ENCODE measurements around the gene TAP1. TPM values are rescaled to one million over a fixed set of nuclear protein-coding genes. Genes with fewer than 3 reads are reported as not detected.

TAP1 gene
- total and polyA plus RNA-seq, 2 donors (not counting 1 experiment from before 2014, with no cell fraction given): 126 to 184 TPM

DNA sequence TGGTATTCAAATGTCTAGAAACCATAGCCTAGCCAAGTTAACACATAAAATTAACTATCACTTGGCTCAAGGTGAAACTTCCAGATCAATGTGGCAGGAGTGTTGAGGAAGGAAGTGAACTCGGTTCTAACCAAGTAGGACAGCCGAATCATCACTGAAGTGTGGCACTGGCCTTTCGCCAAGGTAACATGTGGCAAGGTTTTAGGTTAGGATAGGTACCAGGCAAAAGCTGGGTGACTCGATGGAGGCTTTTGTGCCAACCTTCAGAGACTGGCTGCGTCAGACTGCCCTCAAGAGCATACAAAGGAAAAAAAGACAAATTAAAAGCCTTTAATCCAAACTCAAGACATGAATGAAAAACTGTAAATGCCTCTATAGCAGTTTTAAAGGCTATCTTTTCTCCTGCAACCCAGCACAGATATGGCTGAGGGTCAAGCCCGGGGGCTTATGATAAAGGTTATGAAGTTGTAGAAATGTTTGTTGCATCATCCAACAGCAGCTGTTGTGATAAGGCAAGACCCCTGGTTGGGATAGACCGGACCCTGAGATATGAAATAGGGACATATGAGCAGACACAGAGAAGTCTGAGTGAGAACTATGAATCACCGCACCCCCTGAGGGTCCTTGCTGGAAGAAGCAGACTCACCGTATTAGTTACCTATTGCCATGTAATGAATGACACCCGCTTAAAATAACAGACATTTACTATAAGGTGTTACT lies 12.4 kb upstream of the TAP1 start:
- Mint-ChIP-seq H3K9me3 (ENCODE audit: insufficient read depth) (no peaks in the 10 kb centered on the region), H3K27me3 (no peaks in the 10 kb centered on the region), H3K4me1 (peaks cover 36% of the 10 kb centered on the region), H3K4me3 (no peak overlapping the region), H3K27ac (peak overlapping the region; percentile 74)
- Histone ChIP-seq H3K4me3 (ENCODE audit: control extremely low read depth in 1 of 5, extremely low read depth in 1 of 5, insufficient read depth in 1 of 5, low read depth in 2 of 5, low read length in 4 of 5) (no peak overlapping the region), H3K9me3 (ENCODE audit: control extremely low read depth in 1 of 3, control insufficient read depth in 2 of 3, insufficient read depth in 1 of 3, low read length in 2 of 3) (no peaks in the 10 kb centered on the region), H3K4me1 (ENCODE audit: control insufficient read depth in 2 of 2, insufficient read depth in 2 of 2, low read length in 2 of 2) (peaks cover 27 to 28% of the 10 kb centered on the region in 2 donors), H3K27me3 (replicated peaks in 1 of 4; ENCODE audit: control extremely low read depth in 1 of 4, control insufficient read depth in 3 of 4, insufficient read depth in 4 of 4, low read length in 3 of 4) (no peaks in the 10 kb centered on the region), H3K79me2 (ENCODE audit: control insufficient read depth, insufficient read depth, low read length) (peaks cover 2% of the 10 kb centered on the region), H3K36me3 (replicated peaks in 1 of 2; ENCODE audit: control extremely low read depth in 1 of 2, control insufficient read depth in 1 of 2, extremely low read depth in 1 of 2, insufficient read depth in 2 of 2, low read length in 1 of 2) (peaks cover 7 to 12% of the 10 kb centered on the region in 2 experiments), H3K4me2 (replicated peaks; ENCODE audit: low read depth, low read length, poor library complexity, severe bottlenecking) (no peak overlapping the region), H4K20me1 (ENCODE audit: control insufficient read depth, insufficient read depth, low read length, poor library complexity, severe bottlenecking) (no peaks in the 10 kb centered on the region), H3K27ac (ENCODE audit: low read length in 2 of 2) (peak overlapping the region in 1 of 2 donors; percentile 74), H2AFZ (ENCODE audit: insufficient read depth, low read depth, low read length, poor library complexity, severe bottlenecking) (no peak overlapping the region), H3K9ac (ENCODE audit: low read length) (no peak overlapping the region)
- ChIA-PET CTCF (interaction anchor here (2.5 to 4.3 kb wide), 2 partner anchors 27 to 164 kb away, joined by 16 to 42 read pairs; partner anchors contain the start of gene TAP2), POLR2A (interaction anchor here (1.5 to 2.7 kb wide), 2 partner anchors 12 kb away, joined by 4 to 26 read pairs; partner anchors contain the start of genes PSMB9 and TAP1)
- ATAC-seq (ENCODE audit: low read depth) (no peak), DNase-seq (no peak)
- TF ChIP-seq, protein P1, sequence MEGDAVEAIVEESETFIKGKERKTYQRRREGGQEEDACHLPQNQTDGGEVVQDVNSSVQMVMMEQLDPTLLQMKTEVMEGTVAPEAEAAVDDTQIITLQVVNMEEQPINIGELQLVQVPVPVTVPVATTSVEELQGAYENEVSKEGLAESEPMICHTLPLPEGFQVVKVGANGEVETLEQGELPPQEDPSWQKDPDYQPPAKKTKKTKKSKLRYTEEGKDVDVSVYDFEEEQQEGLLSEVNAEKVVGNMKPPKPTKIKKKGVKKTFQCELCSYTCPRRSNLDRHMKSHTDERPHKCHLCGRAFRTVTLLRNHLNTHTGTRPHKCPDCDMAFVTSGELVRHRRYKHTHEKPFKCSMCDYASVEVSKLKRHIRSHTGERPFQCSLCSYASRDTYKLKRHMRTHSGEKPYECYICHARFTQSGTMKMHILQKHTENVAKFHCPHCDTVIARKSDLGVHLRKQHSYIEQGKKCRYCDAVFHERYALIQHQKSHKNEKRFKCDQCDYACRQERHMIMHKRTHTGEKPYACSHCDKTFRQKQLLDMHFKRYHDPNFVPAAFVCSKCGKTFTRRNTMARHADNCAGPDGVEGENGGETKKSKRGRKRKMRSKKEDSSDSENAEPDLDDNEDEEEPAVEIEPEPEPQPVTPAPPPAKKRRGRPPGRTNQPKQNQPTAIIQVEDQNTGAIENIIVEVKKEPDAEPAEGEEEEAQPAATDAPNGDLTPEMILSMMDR (IDR thresholded peaks at IDR 0.05): no peak
- TF ChIP-seq EZH2 (IDR thresholded peaks at IDR 0.05; ENCODE audit: borderline replicate concordance, insufficient read depth, low read depth, low read length, poor library complexity, severe bottlenecking): no peak
- intact Hi-C loops (cut with micrococcal nuclease): loop anchor here (5.0 kb wide), 1 partner anchor 49 kb away; the partner anchor contains the start of gene HLA-DOB
- 45% methylated on average over 6 of the region's 10 CpGs for WGBS (ENCODE audit: insufficient coverage)

DNA sequence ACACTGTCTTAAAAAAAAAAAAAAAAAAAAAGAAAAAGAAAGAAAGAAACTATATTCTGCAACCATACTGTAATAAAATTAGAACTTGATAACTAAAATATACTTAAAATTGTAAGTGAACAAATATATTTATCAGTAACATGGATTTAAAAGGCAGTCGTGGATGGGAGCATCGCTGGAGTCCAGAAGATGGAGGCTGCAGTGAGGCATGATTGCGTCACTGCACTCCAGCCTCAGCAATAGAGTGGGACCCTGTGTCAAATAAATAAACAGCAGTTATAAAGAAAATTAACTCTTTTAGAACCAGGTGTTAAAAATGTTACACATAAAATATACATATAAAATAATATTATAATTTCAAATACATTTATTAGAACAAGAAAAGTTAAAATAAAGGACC lies 9.2 kb upstream of the TAP1 start:
- no peaks in the 10 kb centered on the region for H3K9me3 ChIP-seq (ENCODE audit: control extremely low read depth in 1 of 3, control insufficient read depth in 2 of 3, insufficient read depth in 1 of 3, low read length in 2 of 3)
- no peak overlapping the region for H3K9ac ChIP-seq (ENCODE audit: low read length)
- Mint-ChIP-seq H3K9me3 (ENCODE audit: insufficient read depth) (no peaks in the 10 kb centered on the region), H3K27me3 (no peaks in the 10 kb centered on the region), H3K4me1 (peaks cover 57% of the 10 kb centered on the region), H3K4me3 (no peak overlapping the region), H3K27ac (no peak overlapping the region)
- H3K4me1 ChIP-seq (ENCODE audit: control insufficient read depth in 2 of 2, insufficient read depth in 2 of 2, low read length in 2 of 2): peaks cover 32 to 40% of the 10 kb centered on the region in 2 donors
- no CpG with 5 or more reads among the region's 3 CpGs for WGBS (ENCODE audit: insufficient coverage)
- H2AFZ ChIP-seq (ENCODE audit: insufficient read depth, low read depth, low read length, poor library complexity, severe bottlenecking): no peak overlapping the region
- CTCF ChIA-PET: interaction anchor here (1.0 to 2.1 kb wide), 2 partner anchors 8 to 24 kb away, joined by 8 to 11 read pairs; partner anchors contain the start of genes PSMB9, TAP1 and TAP2
- H3K36me3 ChIP-seq (replicated peaks in 1 of 2; ENCODE audit: control extremely low read depth in 1 of 2, control insufficient read depth in 1 of 2, extremely low read depth in 1 of 2, insufficient read depth in 2 of 2, low read length in 1 of 2): peaks cover 21 to 43% of the 10 kb centered on the region in 2 experiments
- H3K4me2 ChIP-seq (replicated peaks; ENCODE audit: low read depth, low read length, poor library complexity, severe bottlenecking): no peak overlapping the region
- no peak overlapping the region for H3K4me3 ChIP-seq (ENCODE audit: control extremely low read depth in 1 of 5, extremely low read depth in 1 of 5, insufficient read depth in 1 of 5, low read depth in 2 of 5, low read length in 4 of 5)
- no peak for DNase-seq
- no peaks in the 10 kb centered on the region for H4K20me1 ChIP-seq (ENCODE audit: control insufficient read depth, insufficient read depth, low read length, poor library complexity, severe bottlenecking)
- no peak for TF ChIP-seq EZH2 (IDR thresholded peaks at IDR 0.05; ENCODE audit: borderline replicate concordance, insufficient read depth, low read depth, low read length, poor library complexity, severe bottlenecking)
- TF ChIP-seq, protein P1 (IDR thresholded peaks at IDR 0.05): no peak
- no peaks in the 10 kb centered on the region for H3K27me3 ChIP-seq (replicated peaks in 1 of 4; ENCODE audit: control extremely low read depth in 1 of 4, control insufficient read depth in 3 of 4, insufficient read depth in 4 of 4, low read length in 3 of 4)
- POLR2A ChIA-PET: interaction anchor here (1.1 to 1.2 kb wide), 2 partner anchors 24 to 109 kb away, joined by 3 read pairs; partner anchors contain the start of gene TAP2
- no peak overlapping the region for H3K27ac ChIP-seq (ENCODE audit: low read length in 2 of 2)
- intact Hi-C loops (cut with micrococcal nuclease): no loop called here
- ATAC-seq (ENCODE audit: low read depth): no peak
- H3K79me2 ChIP-seq (ENCODE audit: control insufficient read depth, insufficient read depth, low read length): peaks cover 26% of the 10 kb centered on the region
